Panc1 (cell line): ENCODE data around the gene RCBTB2. TPM values are rescaled to one million over a fixed set of nuclear protein-coding genes. Genes with fewer than 3 reads are reported as not detected.

Experiments
- ATAC-seq: fragments of 200-7000 bp; cut with Tn5 transposase; 2 replicates; pipeline ENCODE4 v1.9.1; 2020; ENCODE audit warnings: mild to moderate bottlenecking, moderate library complexity
- BruUV-seq: library from RNA; stranded (reverse); fragments of 400-500 nt; replicated peaks from 2 replicates; lab custom pipeline; 2021; lab: Mats Ljungman, UMichigan
- CTCF ChIA-PET: fragments of 300-600 bp; sonication (Branson Sonifier 250); formaldehyde crosslinking; loops from one replicate; lab custom pipeline; 2022; ENCODE audit warnings: antibody characterized with exemption; lab: Charles Lee
- POLR2A ChIA-PET: fragments of 300-600 bp; sonication (Branson Sonifier 250); formaldehyde crosslinking; loops from one replicate; lab custom pipeline; 2022; ENCODE audit warnings: antibody characterized with exemption; lab: Charles Lee
- DNase-seq: peaks from one replicate; pipeline ENCODE4 v3.0.0-alpha.2; 2010; ENCODE audit warnings: low read depth, low spot score
- H3K27ac ChIP-seq: 2 replicates; pipeline ENCODE4 v1.5.1; 2011; ENCODE audit warnings: mild to moderate bottlenecking, low read length, inconsistent platforms
- H3K27me3 ChIP-seq: fragments of 200-500 bp; sonication (Bioruptor generic); 2 replicates; pipeline ENCODE4 v1.6.0; 2014; ENCODE audit warnings: low read length, inconsistent platforms; ENCODE audit not compliant: control insufficient read depth, insufficient read depth
- H3K36me3 ChIP-seq: fragments of 200-500 bp; sonication (Bioruptor generic); 2 replicates; pipeline ENCODE4 v1.5.1; 2014; ENCODE audit warnings: inconsistent platforms, mild to moderate bottlenecking, low read length, moderate library complexity; ENCODE audit not compliant: control insufficient read depth, insufficient read depth
- H3K4me1 ChIP-seq: 2 replicates; pipeline ENCODE4 v1.5.1; 2011; ENCODE audit warnings: inconsistent platforms, mild to moderate bottlenecking, low read length, moderate library complexity; ENCODE audit not compliant: control insufficient read depth, insufficient read depth
- H3K4me3 ChIP-seq, 2 experiments: 2 replicates each; pipeline ENCODE4 v1.5.1; 2011 to 2012; ENCODE audit warnings: low read depth in 2 of 2, low read length in 2 of 2, mild to moderate bottlenecking in 2 of 2, inconsistent platforms in 1 of 2, moderate library complexity in 1 of 2
- H3K9me3 ChIP-seq: fragments of 200-500 bp; sonication (Bioruptor generic); 2 replicates; pipeline ENCODE4 v1.5.1; 2014; ENCODE audit warnings: low read depth, mild to moderate bottlenecking, inconsistent platforms, low read length, moderate library complexity; ENCODE audit not compliant: control insufficient read depth, insufficient read depth
- CTCF ChIP-seq: fragments of 450-650 bp; IDR thresholded peaks from 2 replicates; pipeline ENCODE4 v1.5.1; 2017; ENCODE audit warnings: mild to moderate bottlenecking
- POLR2AphosphoS5 ChIP-seq: IDR thresholded peaks from 2 replicates; pipeline ENCODE4 v1.6.1; 2012; ENCODE audit warnings: mild to moderate bottlenecking, low read depth, low read length, moderate library complexity
- REST ChIP-seq, 2 experiments: IDR thresholded peaks; 2 replicates each; pipeline ENCODE4 v1.6.1; 2011 to 2012; ENCODE audit warnings: low read depth in 2 of 2, control low read depth in 1 of 2, low read length in 1 of 2, mild to moderate bottlenecking in 1 of 2, moderate library complexity in 1 of 2; ENCODE audit not compliant: insufficient read depth in 1 of 2
- SIN3A ChIP-seq: IDR thresholded peaks from 2 replicates; pipeline ENCODE4 v1.6.1; 2012; ENCODE audit warnings: low read depth, mild to moderate bottlenecking, low read length, moderate library complexity, borderline replicate concordance; ENCODE audit not compliant: insufficient read depth
- TCF7L2 ChIP-seq: IDR thresholded peaks from 2 replicates; pipeline ENCODE4 v1.6.1; 2011; ENCODE audit warnings: mild to moderate bottlenecking, low read depth, low read length, inconsistent platforms
- in situ Hi-C: cut with HindIII; loops from 2 replicates; pipeline ENCODE4 v1.10.0; 2016; ENCODE audit warnings: low sequenced_read_pairs, low pct_unique_long_range_greater_than_20kb
- intact Hi-C: fragments of 100-400 bp; cut with micrococcal nuclease; formaldehyde crosslinking; loops from one replicate; pipeline ENCODE4 v1.10.0; 2022; ENCODE audit not compliant: unreplicated experiment
- total RNA-seq: library from RNA; stranded (reverse); gene quantifications from one replicate; pipeline ENCODE4 v1.2.1, GENCODE V29; 2021; ENCODE audit not compliant: unreplicated experiment

RCBTB2 gene
- total RNA-seq, 1 experiment from 2014 or later = 4.4 TPM

- ATAC-seq = no peak
- no peak overlapping the region for H3K4me3 ChIP-seq
- H3K9me3 ChIP-seq = no peaks in the 10 kb centered on the region
- in situ Hi-C loops = no loop called here
- H3K36me3 ChIP-seq = no peaks in the 10 kb centered on the region
- H3K27me3 ChIP-seq = no peaks in the 10 kb centered on the region
- no peaks in the 10 kb centered on the region for H3K4me1 ChIP-seq
- H3K27ac ChIP-seq = no peak overlapping the region
- ChIA-PET CTCF (no interaction called here), POLR2A (no interaction called here)
- intact Hi-C loops = loop anchor here (10.0 kb wide), 1 partner anchor 60 kb away; no protein-coding TSS in a partner anchor
- no peak for TF ChIP-seq POLR2AphosphoS5
- TF ChIP-seq REST (IDR thresholded peaks at IDR 0.05; ENCODE audit: insufficient read depth in 1 of 2, low read depth in 2 of 2, low read length in 1 of 2) = no peak
- TF ChIP-seq TCF7L2 = no peak
- no peak for TF ChIP-seq SIN3A
- no peak for TF ChIP-seq CTCF
- no TSS peak for BruUV-seq
- DNase-seq = no peak
Observed at GRCh38 chr13:48514793-48515192, 18.1 kb downstream of the RCBTB2 start.

- Histone ChIP-seq H3K27me3 (no peaks in the 10 kb centered on the region), H3K36me3 (no peaks in the 10 kb centered on the region), H3K4me1 (no peaks in the 10 kb centered on the region), H3K27ac (no peak overlapping the region), H3K9me3 (no peaks in the 10 kb centered on the region), H3K4me3 (no peak overlapping the region)
- in situ Hi-C loops (no loop called here), intact Hi-C loops (loop anchor here (10.0 kb wide), 1 partner anchor 57 kb away; no protein-coding TSS in a partner anchor)
- DNase-seq = no peak
- ATAC-seq = no peak
- POLR2A ChIA-PET = no interaction called here
- BruUV-seq = no TSS peak
- TF ChIP-seq SIN3A = no peak
- no peak for TF ChIP-seq REST (IDR thresholded peaks at IDR 0.05; ENCODE audit: insufficient read depth in 1 of 2, low read depth in 2 of 2, low read length in 1 of 2)
- no peak for TF ChIP-seq TCF7L2
- TF ChIP-seq POLR2AphosphoS5 = no peak
- no peak for TF ChIP-seq CTCF
- CTCF ChIA-PET = no interaction called here
Observed at GRCh38 chr13:48511621-48512230, 21.2 kb downstream of the RCBTB2 start.
